SK-N-SH (cell line): ENCODE measurements around the gene C19orf44. TPM values are rescaled to one million over a fixed set of nuclear protein-coding genes. Genes with fewer than 3 reads are reported as not detected.

Experiments
- CTCF ChIA-PET: fragments of 300-600, 350-600 bp; formaldehyde crosslinking; extraction: SDS; loops from one replicate; lab custom pipeline; 2021; lab: Yijun Ruan, JAX
- POLR2A ChIA-PET: fragments of 350-600 bp; sonication (Branson Sonifier 250); formaldehyde crosslinking; extraction: SDS; loops from one replicate; lab custom pipeline; 2020; ENCODE audit warnings: antibody characterized with exemption, inconsistent platforms; lab: Yijun Ruan, JAX
- DNase-seq: peaks from one replicate; pipeline ENCODE4 v3.0.0; 2012
- H2AFZ ChIP-seq: fragments of 200-600 bp; sonication (generic); 2 replicates; pipeline ENCODE4 v1.8.1; 2016; ENCODE audit warnings: antibody characterized with exemption, mild to moderate bottlenecking, low read depth
- H3F3A ChIP-seq: fragments of 200-600 bp; sonication (generic); replicated peaks from 2 replicates; pipeline ENCODE3; 2016; ENCODE audit warnings: antibody characterized with exemption, mild to moderate bottlenecking; ENCODE audit not compliant: insufficient read depth
- H3K27ac ChIP-seq, 2 experiments: fragments of 200-500 bp in 1 of 2; fragments of 200-600 bp in 1 of 2; sonication (Bioruptor generic) in 1 of 2; sonication (generic), shearing (Covaris generic) in 1 of 2; 2 replicates each; pipeline versions ENCODE4 v1.5.1 to v1.6.1; 2014 to 2016; ENCODE audit warnings: low read depth in 2 of 2, inconsistent platforms in 1 of 2, low read length in 1 of 2, mild to moderate bottlenecking in 1 of 2, mixed read lengths in 1 of 2
- H3K27me3 ChIP-seq: fragments of 200-600 bp; sonication (generic), shearing (Covaris generic); 2 replicates; pipeline ENCODE4 v1.6.1; 2016; ENCODE audit warnings: mixed run types; ENCODE audit not compliant: insufficient read depth
- H3K36me3 ChIP-seq, 2 experiments: fragments of 200-500 bp in 1 of 2; fragments of 200-600 bp in 1 of 2; sonication (Bioruptor generic) in 1 of 2; sonication (generic) in 1 of 2; replicated peaks in 1 of 2; 2 replicates each; pipeline versions ENCODE3 to v1.5.1; 2014 to 2016; ENCODE audit warnings: low read length in 1 of 2, mild to moderate bottlenecking in 1 of 2; ENCODE audit not compliant: insufficient read depth in 2 of 2, control insufficient read depth in 1 of 2
- H3K4me1 ChIP-seq, 2 experiments: fragments of 200-500 bp in 1 of 2; fragments of 200-600 bp in 1 of 2; sonication (Bioruptor generic) in 1 of 2; sonication (generic), shearing (Covaris generic) in 1 of 2; 2 replicates each; pipeline versions ENCODE4 v1.5.1 to v1.6.1; 2014 to 2016; ENCODE audit warnings: low read depth in 1 of 2, low read length in 1 of 2, mixed run types in 1 of 2; ENCODE audit not compliant: insufficient read depth in 2 of 2, control insufficient read depth in 1 of 2
- H3K4me2 ChIP-seq: fragments of 200-600 bp; sonication (generic), shearing (Covaris generic); 2 replicates; pipeline ENCODE4 v1.6.1; 2017; ENCODE audit warnings: mixed run types
- H3K4me3 ChIP-seq, 2 experiments: fragments of 200-500 bp in 1 of 2; fragments of 200-600 bp in 1 of 2; sonication (Bioruptor generic) in 1 of 2; sonication (generic), shearing (Covaris generic) in 1 of 2; 2 replicates each; pipeline versions ENCODE4 v1.5.1 to v1.8.1; 2014 to 2016; ENCODE audit warnings: low read depth in 2 of 2, inconsistent platforms in 1 of 2, low read length in 1 of 2, mild to moderate bottlenecking in 1 of 2, mixed read lengths in 1 of 2, moderate library complexity in 1 of 2
- H3K79me2 ChIP-seq: fragments of 200-600 bp; sonication (generic); 2 replicates; pipeline ENCODE4 v1.8.1; 2017; ENCODE audit warnings: mild to moderate bottlenecking; ENCODE audit not compliant: insufficient read depth
- H3K9ac ChIP-seq: fragments of 200-600 bp; sonication (generic); 2 replicates; pipeline ENCODE4 v1.6.1; 2017; ENCODE audit warnings: mixed run types
- H3K9me2 ChIP-seq: fragments of 200-600 bp; sonication (generic); 2 replicates; pipeline ENCODE4 v1.6.1; 2017; ENCODE audit warnings: mixed run types
- H3K9me3 ChIP-seq: fragments of 200-600 bp; sonication (generic); 2 replicates; pipeline ENCODE4 v1.6.1; 2017; ENCODE audit warnings: mixed run types, mild to moderate bottlenecking, moderate library complexity
- H4K20me1 ChIP-seq: fragments of 200-600 bp; sonication (generic); 2 replicates; pipeline ENCODE4 v1.6.1; 2017; ENCODE audit warnings: mild to moderate bottlenecking, mixed run types; ENCODE audit not compliant: insufficient read depth
- CTCF ChIP-seq: fragments of 200-600 bp; sonication (generic); IDR thresholded peaks from 2 replicates; pipeline ENCODE4 v1.6.1; 2017; ENCODE audit warnings: antibody characterized with exemption, mild to moderate bottlenecking, moderate library complexity
- EP300 ChIP-seq, 2 experiments: IDR thresholded peaks; 2 replicates each; pipeline versions ENCODE4 v1.4.0 to v1.6.1; 2012; ENCODE audit warnings: borderline replicate concordance in 1 of 2, low read depth in 1 of 2, low read length in 1 of 2
- EZH2phosphoT487 ChIP-seq: fragments of 200-600 bp; sonication (generic); IDR thresholded peaks from 2 replicates; pipeline ENCODE4 v1.6.1; 2017; ENCODE audit warnings: low read depth, mixed run types, mild to moderate bottlenecking, antibody characterized with exemption, moderate library complexity, borderline replicate concordance
- FOXJ3 ChIP-seq: sonication (generic); formaldehyde crosslinking; IDR thresholded peaks from 2 replicates; pipeline ENCODE4 v1.5.1; 2020; ENCODE audit warnings: mild to moderate bottlenecking, missing genetic modification reagents
- FOXM1 ChIP-seq: IDR thresholded peaks from 2 replicates; pipeline ENCODE4 v1.4.0; 2012; ENCODE audit warnings: low read depth, mild to moderate bottlenecking
- MXI1 ChIP-seq: IDR thresholded peaks from 2 replicates; pipeline ENCODE4 v1.6.1; 2012; ENCODE audit warnings: mild to moderate bottlenecking, low read depth, low read length, improper control_type of control experiment
- NRF1 ChIP-seq: IDR thresholded peaks from 2 replicates; pipeline ENCODE4 v1.6.1; 2012; ENCODE audit warnings: low read depth, mild to moderate bottlenecking, low read length
- POLR2AphosphoS5 ChIP-seq: IDR thresholded peaks from 2 replicates; pipeline ENCODE4 v1.6.1; 2012; ENCODE audit warnings: low read depth, low read length
- RXRA ChIP-seq: IDR thresholded peaks from 2 replicates; pipeline ENCODE4 v1.4.0; 2012; ENCODE audit warnings: low read depth, mild to moderate bottlenecking, borderline replicate concordance
- SIN3A ChIP-seq: IDR thresholded peaks from 2 replicates; pipeline ENCODE4 v1.6.1; 2012; ENCODE audit warnings: low read depth, mild to moderate bottlenecking, low read length, moderate library complexity, borderline replicate concordance
- TCF12 ChIP-seq: IDR thresholded peaks from 2 replicates; pipeline ENCODE4 v1.4.0; 2012
- TEAD4 ChIP-seq: IDR thresholded peaks from 2 replicates; pipeline ENCODE4 v1.4.0; 2012; ENCODE audit warnings: mild to moderate bottlenecking, borderline replicate concordance; ENCODE audit not compliant: insufficient read depth
- WGBS: methylation state at CpG from one replicate; pipeline ENCODE4 v1.1.6; 2017; ENCODE audit warnings: low lambda C conversion rate; 5-methylcytosine and 5-hydroxymethylcytosine counted together
- polyA plus RNA-seq, 3 experiments: library from polyadenylated mRNA; depleted of rRNA; stranded (reverse); fragments of >200 nt; gene quantifications; 2 replicates each; pipeline ENCODE4 v1.2.3, GENCODE V29; 2012
- TF ChIP-seq, protein P1 (sequence below): fragments of 150-350 bp; IDR thresholded peaks from 2 replicates; pipeline ENCODE4 v1.6.1; 2016; ENCODE audit warnings: mild to moderate bottlenecking, low read depth, low read length
- TF ChIP-seq, protein P2 (sequence below): IDR thresholded peaks from 2 replicates; pipeline ENCODE4 v1.6.1; 2012; ENCODE audit warnings: mild to moderate bottlenecking, low read depth, low read length, moderate library complexity

The C19orf44 gene
- polyA plus RNA-seq, 1 of the 3 experiments (the other 2 are of a cell fraction), result 6.0 TPM

DNA sequence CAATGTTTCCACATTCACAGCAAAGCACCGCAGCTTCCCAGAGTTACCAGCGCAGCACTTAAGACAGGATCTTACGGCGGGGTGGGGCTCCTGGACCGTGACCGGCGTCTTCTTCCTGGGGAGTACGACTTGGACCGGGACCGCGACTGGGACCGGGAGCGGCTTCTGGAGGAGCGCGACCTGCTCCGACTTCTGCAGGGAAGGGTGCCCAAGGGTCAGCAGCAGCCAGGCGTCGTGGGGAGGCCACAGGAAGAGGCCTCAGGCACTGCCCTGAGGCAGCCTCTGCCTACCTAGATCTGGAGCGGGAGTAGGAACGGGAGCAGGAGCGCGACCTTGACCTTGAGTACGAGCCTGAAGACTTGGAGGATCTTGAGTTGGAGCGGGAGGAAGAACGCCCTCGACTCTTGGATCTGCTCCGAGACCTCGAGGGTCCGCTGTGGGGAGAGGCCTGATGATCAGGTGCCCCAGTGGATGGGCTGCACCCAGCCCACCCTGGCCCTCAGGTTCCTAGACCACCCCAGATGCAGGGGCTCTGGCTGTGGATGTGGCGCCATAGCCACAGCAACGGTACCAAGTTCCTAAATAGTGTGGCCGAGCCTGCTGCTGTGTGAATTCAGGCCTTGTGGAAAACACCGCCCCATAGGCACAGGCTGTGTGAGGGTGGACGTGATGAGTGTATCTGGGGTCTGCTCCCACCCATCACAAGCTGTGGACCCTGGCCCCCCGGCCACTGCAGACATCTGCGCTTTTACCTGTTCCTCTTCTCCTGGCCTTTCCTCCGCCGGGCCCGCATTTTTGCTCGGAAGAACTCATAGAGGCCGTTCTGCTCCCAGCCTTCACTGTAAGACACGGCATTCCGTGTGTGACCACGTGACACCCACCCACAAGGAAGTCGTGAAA is 24.1 kb downstream of the C19orf44 start:
- Histone ChIP-seq H3K79me2 (no peaks in the 10 kb centered on the region), H3K36me3 (peaks cover 26 to 75% of the 10 kb centered on the region in 2 experiments), H3K9ac (no peak overlapping the region), H3K27ac (no peak overlapping the region), H3K4me2 (no peak overlapping the region), H3K9me2 (no peaks in the 10 kb centered on the region), H2AFZ (no peak overlapping the region), H3K4me3 (no peak overlapping the region), H3K9me3 (no peaks in the 10 kb centered on the region), H3K27me3 (no peaks in the 10 kb centered on the region), H3K4me1 (no peaks in the 10 kb centered on the region), H3F3A (peaks cover 6% of the 10 kb centered on the region), H4K20me1 (0 out of 2 replicates have a peak, but pooled peaks cover 8% of the 10 kb centered on the region)
- TF ChIP-seq EP300 (IDR thresholded peaks at IDR 0.05; ENCODE audit: borderline replicate concordance in 1 of 2, low read depth in 1 of 2, low read length in 1 of 2), result no peak
- TF ChIP-seq TEAD4, result no peak
- TF ChIP-seq, protein P1, sequence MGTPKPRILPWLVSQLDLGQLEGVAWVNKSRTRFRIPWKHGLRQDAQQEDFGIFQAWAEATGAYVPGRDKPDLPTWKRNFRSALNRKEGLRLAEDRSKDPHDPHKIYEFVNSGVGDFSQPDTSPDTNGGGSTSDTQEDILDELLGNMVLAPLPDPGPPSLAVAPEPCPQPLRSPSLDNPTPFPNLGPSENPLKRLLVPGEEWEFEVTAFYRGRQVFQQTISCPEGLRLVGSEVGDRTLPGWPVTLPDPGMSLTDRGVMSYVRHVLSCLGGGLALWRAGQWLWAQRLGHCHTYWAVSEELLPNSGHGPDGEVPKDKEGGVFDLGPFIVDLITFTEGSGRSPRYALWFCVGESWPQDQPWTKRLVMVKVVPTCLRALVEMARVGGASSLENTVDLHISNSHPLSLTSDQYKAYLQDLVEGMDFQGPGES, result no peak
- TF ChIP-seq POLR2AphosphoS5, result 0 out of 2 replicates have a peak, but pooled peaks have one; percentile 15
- no peak for TF ChIP-seq RXRA
- no peak for TF ChIP-seq TCF12
- TF ChIP-seq MXI1, result no peak
- TF ChIP-seq CTCF, result no peak
- no peak for DNase-seq
- 94% methylated on average over 34 of the region's 45 CpGs for WGBS
- ChIA-PET CTCF (no interaction called here), POLR2A (no interaction called here)

DNA sequence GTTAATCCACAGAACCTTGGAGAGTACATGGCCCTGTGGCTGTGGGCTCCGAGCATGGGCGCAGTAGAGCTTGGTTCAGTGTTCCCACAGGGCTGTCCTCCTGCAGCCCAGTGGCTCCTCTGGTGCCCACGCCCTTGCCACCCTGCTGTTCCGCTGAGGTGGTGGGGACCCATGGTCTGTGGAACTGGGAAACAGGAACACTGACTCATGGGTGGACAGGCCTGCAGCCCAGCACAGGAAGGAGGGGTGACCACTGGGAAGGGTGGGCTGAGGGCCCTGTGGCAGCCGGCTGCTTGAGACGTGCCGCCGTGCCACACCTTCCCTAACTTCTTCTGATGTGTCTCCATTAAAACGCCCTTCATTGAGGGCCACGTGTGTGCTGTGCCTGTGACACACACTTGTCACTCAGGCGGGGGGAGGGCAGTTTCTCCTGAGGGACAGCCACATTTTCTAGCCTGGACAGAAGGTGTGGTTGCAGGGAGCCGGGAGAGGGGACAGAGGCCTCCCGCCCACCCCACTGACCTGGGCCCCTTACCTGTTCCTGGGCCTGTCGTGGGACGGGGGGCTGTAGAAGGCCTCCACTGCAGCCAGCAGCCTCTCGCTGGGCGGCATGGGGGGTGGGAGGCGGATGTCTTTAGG is 24.9 kb downstream of the C19orf44 start:
- Histone ChIP-seq H3K4me2 (no peak overlapping the region), H3K9ac (no peak overlapping the region), H3K27me3 (no peaks in the 10 kb centered on the region), H3F3A (peaks cover 6% of the 10 kb centered on the region), H2AFZ (no peak overlapping the region), H3K79me2 (0 out of 2 replicates have a peak, but pooled peaks cover 2% of the 10 kb centered on the region), H4K20me1 (0 out of 2 replicates have a peak, but pooled peaks cover 8% of the 10 kb centered on the region), H3K9me2 (no peaks in the 10 kb centered on the region), H3K4me3 (no peak overlapping the region), H3K9me3 (no peaks in the 10 kb centered on the region), H3K4me1 (no peaks in the 10 kb centered on the region), H3K36me3 (peaks cover 24 to 82% of the 10 kb centered on the region in 2 experiments), H3K27ac (no peak overlapping the region)
- peak; percentile 33 for DNase-seq
- 91% methylated on average over 9 of the region's 18 CpGs for WGBS
- ChIA-PET POLR2A (no interaction called here), CTCF (no interaction called here)
- TF ChIP-seq NRF1, result no peak
- TF ChIP-seq FOXM1, result no peak
- TF ChIP-seq FOXJ3 (CRISPR knock-in tag), result no peak
- TF ChIP-seq SIN3A, result no peak
- TF ChIP-seq EZH2phosphoT487, result no peak
- TF ChIP-seq, protein P2, sequence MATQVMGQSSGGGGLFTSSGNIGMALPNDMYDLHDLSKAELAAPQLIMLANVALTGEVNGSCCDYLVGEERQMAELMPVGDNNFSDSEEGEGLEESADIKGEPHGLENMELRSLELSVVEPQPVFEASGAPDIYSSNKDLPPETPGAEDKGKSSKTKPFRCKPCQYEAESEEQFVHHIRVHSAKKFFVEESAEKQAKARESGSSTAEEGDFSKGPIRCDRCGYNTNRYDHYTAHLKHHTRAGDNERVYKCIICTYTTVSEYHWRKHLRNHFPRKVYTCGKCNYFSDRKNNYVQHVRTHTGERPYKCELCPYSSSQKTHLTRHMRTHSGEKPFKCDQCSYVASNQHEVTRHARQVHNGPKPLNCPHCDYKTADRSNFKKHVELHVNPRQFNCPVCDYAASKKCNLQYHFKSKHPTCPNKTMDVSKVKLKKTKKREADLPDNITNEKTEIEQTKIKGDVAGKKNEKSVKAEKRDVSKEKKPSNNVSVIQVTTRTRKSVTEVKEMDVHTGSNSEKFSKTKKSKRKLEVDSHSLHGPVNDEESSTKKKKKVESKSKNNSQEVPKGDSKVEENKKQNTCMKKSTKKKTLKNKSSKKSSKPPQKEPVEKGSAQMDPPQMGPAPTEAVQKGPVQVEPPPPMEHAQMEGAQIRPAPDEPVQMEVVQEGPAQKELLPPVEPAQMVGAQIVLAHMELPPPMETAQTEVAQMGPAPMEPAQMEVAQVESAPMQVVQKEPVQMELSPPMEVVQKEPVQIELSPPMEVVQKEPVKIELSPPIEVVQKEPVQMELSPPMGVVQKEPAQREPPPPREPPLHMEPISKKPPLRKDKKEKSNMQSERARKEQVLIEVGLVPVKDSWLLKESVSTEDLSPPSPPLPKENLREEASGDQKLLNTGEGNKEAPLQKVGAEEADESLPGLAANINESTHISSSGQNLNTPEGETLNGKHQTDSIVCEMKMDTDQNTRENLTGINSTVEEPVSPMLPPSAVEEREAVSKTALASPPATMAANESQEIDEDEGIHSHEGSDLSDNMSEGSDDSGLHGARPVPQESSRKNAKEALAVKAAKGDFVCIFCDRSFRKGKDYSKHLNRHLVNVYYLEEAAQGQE, result no peak
- TF ChIP-seq, protein P1, result no peak
